ENCODE results near the gene AGPS. TPM values are rescaled to one million over a fixed set of nuclear protein-coding genes. Genes with fewer than 3 reads are reported as not detected.

The AGPS gene
- total and polyA plus RNA-seq, 2 experiments from 2014 or later = 22.9 to 36.7 TPM

DNA sequence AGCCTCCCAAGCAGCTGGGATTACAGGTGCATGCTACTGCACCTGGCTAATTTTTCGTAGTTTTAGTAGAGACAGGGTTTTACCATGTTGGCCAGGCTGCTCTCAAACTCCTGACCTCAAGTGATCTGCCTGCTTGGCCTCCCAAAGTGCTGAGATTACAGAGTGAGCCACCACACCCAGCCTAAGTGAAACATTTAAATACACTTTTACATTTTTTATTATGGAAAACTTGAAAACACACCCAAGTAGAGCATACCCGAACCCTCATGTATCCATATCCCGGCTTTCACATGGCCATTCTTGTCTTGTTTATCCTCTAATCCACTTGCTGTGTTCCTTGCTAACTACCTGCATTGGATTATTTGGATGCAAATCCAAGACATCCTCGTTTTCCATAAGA lies 13.2 kb upstream of the AGPS start:
- Histone ChIP-seq H3K4me1 (ENCODE audit: insufficient read depth) (no peaks in the 10 kb centered on the region), H3K9ac (no peak overlapping the region), H3K27ac (no peak overlapping the region), H3K79me2 (ENCODE audit: insufficient read depth) (no peaks in the 10 kb centered on the region), H3K36me3 (ENCODE audit: low read depth) (no peaks in the 10 kb centered on the region), H2AFZ (no peak overlapping the region), H3K9me3 (ENCODE audit: low read depth) (no peaks in the 10 kb centered on the region), H4K20me1 (ENCODE audit: insufficient read depth) (no peaks in the 10 kb centered on the region), H3F3A (ENCODE audit: insufficient read depth) (no peaks in the 10 kb centered on the region), H3K4me3 (no peak overlapping the region), H3K27me3 (replicated peaks; ENCODE audit: insufficient read depth) (no peaks in the 10 kb centered on the region), H3K4me2 (ENCODE audit: unreplicated experiment) (no peak overlapping the region), H3K9me2 (ENCODE audit: insufficient read depth) (no peaks in the 10 kb centered on the region)
- no peak for TF ChIP-seq EZH2phosphoT487 (IDR thresholded peaks at IDR 0.05; ENCODE audit: insufficient read depth, low read depth)
- no peak for TF ChIP-seq EZH2 (IDR thresholded peaks at IDR 0.05; ENCODE audit: insufficient read depth, poor library complexity, severe bottlenecking)
- WGBS, 2 experiments (ENCODE audit: low coverage in 1 of 2, low lambda C conversion rate in 2 of 2, missing lambda C conversion rate in 2 of 2) = 95% methylated on average over 4 of the region's 4 CpGs
- in situ Hi-C loops (cut with MboI) = no loop called here
- no peak for DNase-seq

DNA sequence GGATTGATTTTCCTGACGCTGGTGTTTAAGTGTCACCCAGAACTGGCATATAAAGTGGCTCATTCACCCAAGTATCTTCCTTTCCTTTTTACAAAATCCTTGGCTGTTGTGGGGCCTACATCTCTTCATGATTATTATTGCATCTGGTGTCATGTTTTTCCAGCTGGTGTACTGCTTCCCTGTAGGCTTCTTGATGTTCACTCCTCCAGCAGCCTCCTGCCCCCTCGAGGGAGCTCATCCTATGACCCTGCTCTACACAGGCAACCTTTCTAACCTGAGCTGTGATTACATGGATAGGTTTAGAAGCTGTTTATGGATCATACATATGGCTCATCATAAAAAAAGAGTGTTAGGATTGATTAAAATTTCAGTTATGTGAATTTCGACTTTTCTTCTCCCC lies 12.4 kb upstream of the AGPS start:
- TF ChIP-seq EZH2 (IDR thresholded peaks at IDR 0.05; ENCODE audit: insufficient read depth, poor library complexity, severe bottlenecking) = no peak
- no peak for TF ChIP-seq EZH2phosphoT487 (IDR thresholded peaks at IDR 0.05; ENCODE audit: insufficient read depth, low read depth)
- H3K4me1 ChIP-seq (ENCODE audit: insufficient read depth) = no peaks in the 10 kb centered on the region
- no peaks in the 10 kb centered on the region for H3K9me3 ChIP-seq (ENCODE audit: low read depth)
- H3K9me2 ChIP-seq (ENCODE audit: insufficient read depth) = no peaks in the 10 kb centered on the region
- no peak overlapping the region for H2AFZ ChIP-seq
- 91 to 96% methylated on average over 3 of the region's 3 CpGs for WGBS, 2 experiments (ENCODE audit: low coverage in 1 of 2, low lambda C conversion rate in 2 of 2, missing lambda C conversion rate in 2 of 2)
- no peak for DNase-seq
- H3K27me3 ChIP-seq (replicated peaks; ENCODE audit: insufficient read depth) = no peaks in the 10 kb centered on the region
- no peak overlapping the region for H3K4me2 ChIP-seq (ENCODE audit: unreplicated experiment)
- no peak overlapping the region for H3K9ac ChIP-seq
- no peaks in the 10 kb centered on the region for H3K36me3 ChIP-seq (ENCODE audit: low read depth)
- H3K79me2 ChIP-seq (ENCODE audit: insufficient read depth) = no peaks in the 10 kb centered on the region
- H4K20me1 ChIP-seq (ENCODE audit: insufficient read depth) = no peaks in the 10 kb centered on the region
- no peak overlapping the region for H3K27ac ChIP-seq
- no peaks in the 10 kb centered on the region for H3F3A ChIP-seq (ENCODE audit: insufficient read depth)
- in situ Hi-C loops (cut with MboI) = no loop called here
- no peak overlapping the region for H3K4me3 ChIP-seq

DNA sequence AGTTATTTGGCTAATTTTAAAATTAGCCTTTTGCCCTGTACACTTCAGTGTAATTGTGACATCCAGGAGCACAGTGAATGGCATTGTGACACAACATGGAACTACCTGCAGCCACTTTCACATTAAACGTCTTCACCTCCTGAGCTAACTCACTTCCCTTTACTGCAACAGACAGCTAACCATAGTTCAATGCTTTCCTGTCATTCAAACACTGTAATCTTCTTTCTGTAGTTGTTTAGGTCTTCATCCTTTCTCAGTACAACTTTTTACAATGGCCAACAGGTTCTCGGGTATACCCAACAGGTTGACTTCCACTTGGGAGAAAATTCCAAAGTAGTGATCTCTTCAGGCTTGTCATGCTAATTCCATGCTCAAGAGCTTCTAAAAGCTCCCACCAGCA lies 8.6 kb upstream of the AGPS start:
- H3K9me2 ChIP-seq (ENCODE audit: insufficient read depth) = no peaks in the 10 kb centered on the region
- H3K79me2 ChIP-seq (ENCODE audit: insufficient read depth) = peaks cover 19% of the 10 kb centered on the region
- no peaks in the 10 kb centered on the region for H3F3A ChIP-seq (ENCODE audit: insufficient read depth)
- no peak for TF ChIP-seq EZH2 (IDR thresholded peaks at IDR 0.05; ENCODE audit: insufficient read depth, poor library complexity, severe bottlenecking)
- no peak for TF ChIP-seq EZH2phosphoT487 (IDR thresholded peaks at IDR 0.05; ENCODE audit: insufficient read depth, low read depth)
- H3K4me1 ChIP-seq (ENCODE audit: insufficient read depth) = no peaks in the 10 kb centered on the region
- no peaks in the 10 kb centered on the region for H3K9me3 ChIP-seq (ENCODE audit: low read depth)
- H4K20me1 ChIP-seq (ENCODE audit: insufficient read depth) = no peaks in the 10 kb centered on the region
- H3K36me3 ChIP-seq (ENCODE audit: low read depth) = no peaks in the 10 kb centered on the region
- no peak for DNase-seq
- 48 to 50% methylated on average over 2 of the region's 2 CpGs for WGBS, 2 experiments (ENCODE audit: low coverage in 1 of 2, low lambda C conversion rate in 2 of 2, missing lambda C conversion rate in 2 of 2)
- in situ Hi-C loops (cut with MboI) = no loop called here
- H2AFZ ChIP-seq = no peak overlapping the region
- H3K4me3 ChIP-seq = no peak overlapping the region
- no peak overlapping the region for H3K4me2 ChIP-seq (ENCODE audit: unreplicated experiment)
- H3K27me3 ChIP-seq (replicated peaks; ENCODE audit: insufficient read depth) = no peaks in the 10 kb centered on the region
- no peak overlapping the region for H3K27ac ChIP-seq
- H3K9ac ChIP-seq = no peak overlapping the region

DNA sequence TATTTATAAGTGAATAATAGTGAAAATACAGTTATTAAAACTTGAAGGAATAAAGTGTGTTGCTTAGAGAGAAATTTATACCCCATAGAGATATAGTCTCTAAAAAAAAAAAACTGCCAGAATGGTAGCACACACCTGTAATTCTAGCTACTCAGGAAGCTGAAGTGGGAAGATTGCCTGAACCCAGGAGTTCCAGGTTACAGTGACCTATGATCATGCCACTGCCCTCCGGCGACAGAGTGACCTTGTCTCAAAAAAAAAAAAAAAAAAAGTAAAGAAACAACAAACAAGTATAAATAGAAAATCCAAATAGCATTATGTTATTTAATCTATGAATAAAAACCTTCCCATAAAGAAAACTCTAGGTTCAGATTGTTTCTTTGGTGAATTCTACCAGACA lies 7.4 kb upstream of the AGPS start:
- H3K9me2 ChIP-seq (ENCODE audit: insufficient read depth) = no peaks in the 10 kb centered on the region
- TF ChIP-seq EZH2 (IDR thresholded peaks at IDR 0.05; ENCODE audit: insufficient read depth, poor library complexity, severe bottlenecking) = no peak
- no peak for TF ChIP-seq EZH2phosphoT487 (IDR thresholded peaks at IDR 0.05; ENCODE audit: insufficient read depth, low read depth)
- WGBS, 2 experiments (ENCODE audit: low coverage in 1 of 2, low lambda C conversion rate in 2 of 2, missing lambda C conversion rate in 2 of 2) = 93 to 94% methylated on average over 2 of the region's 2 CpGs
- no peaks in the 10 kb centered on the region for H3K4me1 ChIP-seq (ENCODE audit: insufficient read depth)
- H2AFZ ChIP-seq = no peak overlapping the region
- H3K36me3 ChIP-seq (ENCODE audit: low read depth) = no peaks in the 10 kb centered on the region
- H3K9ac ChIP-seq = no peak overlapping the region
- H3K9me3 ChIP-seq (ENCODE audit: low read depth) = no peaks in the 10 kb centered on the region
- H3F3A ChIP-seq (ENCODE audit: insufficient read depth) = no peaks in the 10 kb centered on the region
- peaks cover 19% of the 10 kb centered on the region for H3K79me2 ChIP-seq (ENCODE audit: insufficient read depth)
- DNase-seq = no peak
- no peaks in the 10 kb centered on the region for H3K27me3 ChIP-seq (replicated peaks; ENCODE audit: insufficient read depth)
- no peak overlapping the region for H3K4me2 ChIP-seq (ENCODE audit: unreplicated experiment)
- H3K4me3 ChIP-seq = no peak overlapping the region
- no peaks in the 10 kb centered on the region for H4K20me1 ChIP-seq (ENCODE audit: insufficient read depth)
- in situ Hi-C loops (cut with MboI) = no loop called here
- H3K27ac ChIP-seq = no peak overlapping the region

DNA sequence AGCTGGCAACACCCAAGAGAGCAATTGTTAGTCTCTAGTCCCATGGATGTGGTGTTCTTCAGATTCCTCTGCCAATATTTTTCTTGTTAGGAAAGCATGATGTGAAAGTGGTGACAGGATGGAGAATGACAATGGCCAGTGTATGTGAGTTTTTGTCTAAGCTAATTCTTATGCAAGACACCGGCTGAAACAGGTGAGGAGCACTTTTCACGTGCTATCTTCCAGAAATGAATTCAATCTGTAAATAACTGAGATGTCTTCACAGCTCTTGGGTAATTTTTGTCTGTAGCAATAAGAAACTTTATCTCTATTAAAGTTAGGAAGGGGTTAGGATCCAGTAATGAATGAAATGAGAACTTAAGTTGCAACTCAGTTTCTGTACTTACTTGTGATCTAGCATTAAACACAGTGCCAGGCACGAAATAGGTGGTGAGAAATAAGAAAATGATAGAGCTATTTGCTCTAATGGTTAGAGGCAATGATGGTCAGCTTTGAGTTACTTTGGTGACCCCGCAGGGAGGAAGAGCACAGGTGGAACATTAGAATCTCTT lies 676 bp upstream of the AGPS start:
- DNase-seq = no peak
- Histone ChIP-seq H3K9me3 (ENCODE audit: low read depth) (no peaks in the 10 kb centered on the region), H3F3A (ENCODE audit: insufficient read depth) (peaks cover 16% of the 10 kb centered on the region), H3K4me2 (ENCODE audit: unreplicated experiment) (peak overlapping the region; percentile 91), H3K79me2 (ENCODE audit: insufficient read depth) (peaks cover 45% of the 10 kb centered on the region), H3K27me3 (replicated peaks; ENCODE audit: insufficient read depth) (no peaks in the 10 kb centered on the region), H3K9ac (peak overlapping the region; percentile 86), H4K20me1 (ENCODE audit: insufficient read depth) (no peaks in the 10 kb centered on the region), H3K9me2 (ENCODE audit: insufficient read depth) (no peaks in the 10 kb centered on the region), H3K27ac (peak overlapping the region; percentile 54; the same call in 1 of the 2 replicates), H3K4me1 (ENCODE audit: insufficient read depth) (peaks cover 24% of the 10 kb centered on the region), H3K36me3 (ENCODE audit: low read depth) (no peaks in the 10 kb centered on the region), H3K4me3 (peak overlapping the region; percentile 91), H2AFZ (peak overlapping the region; percentile 96)
- TF ChIP-seq EZH2 (IDR thresholded peaks at IDR 0.05; ENCODE audit: insufficient read depth, poor library complexity, severe bottlenecking) (no peak), EZH2phosphoT487 (IDR thresholded peaks at IDR 0.05; ENCODE audit: insufficient read depth, low read depth) (no peak)
- in situ Hi-C loops (cut with MboI) = no loop called here
- 60 to 61% methylated on average over 4 of the region's 4 CpGs for WGBS, 2 experiments (ENCODE audit: low coverage in 1 of 2, low lambda C conversion rate in 2 of 2, missing lambda C conversion rate in 2 of 2)

Measured in GM23248 (cell line).